Small intestine (tissue), 7 donors: ENCODE data around the gene FGF2. TPM values are rescaled to one million over a fixed set of nuclear protein-coding genes. Genes with fewer than 3 reads are reported as not detected.

Experiments used
- DNase-seq, 2 donors: peaks; one replicate each; pipeline versions ENCODE4 v3.0.0 to v3.0.0-alpha.2; 2013
- FAIRE-seq: peaks from 2 replicates; lab custom pipeline; 2012; peaks lifted over from hg19 to GRCh38; lab: Jason Lieb, UNC
- H3K27ac ChIP-seq, 3 donors: one replicate each; pipeline ENCODE4 v1.5.1; 2013; ENCODE audit warnings: low read length in 2 of 3, mild to moderate bottlenecking in 2 of 3, control low read depth in 1 of 3, inconsistent platforms in 1 of 3, low read depth in 1 of 3, moderate library complexity in 1 of 3
- H3K27me3 ChIP-seq, 3 donors: one replicate each; pipeline ENCODE4 v1.6.1; 2013; ENCODE audit warnings: low read length in 3 of 3, inconsistent platforms in 1 of 3; ENCODE audit not compliant: control insufficient read depth in 3 of 3, insufficient read depth in 3 of 3
- H3K36me3 ChIP-seq, 3 donors: one replicate each; pipeline ENCODE4 v1.6.1; 2013; ENCODE audit warnings: low read length in 3 of 3, inconsistent platforms in 1 of 3, low read depth in 1 of 3, mild to moderate bottlenecking in 1 of 3, moderate library complexity in 1 of 3; ENCODE audit not compliant: control insufficient read depth in 3 of 3, insufficient read depth in 2 of 3
- H3K4me1 ChIP-seq, 3 donors: one replicate each; pipeline ENCODE4 v1.6.1; 2013; ENCODE audit warnings: low read length in 2 of 3, inconsistent platforms in 1 of 3, low read depth in 1 of 3, mild to moderate bottlenecking in 1 of 3, moderate library complexity in 1 of 3; ENCODE audit not compliant: control insufficient read depth in 3 of 3, insufficient read depth in 2 of 3
- H3K4me3 ChIP-seq, 3 donors: one replicate each; pipeline ENCODE4 v1.5.1; 2013; ENCODE audit warnings: low read length in 3 of 3, control low read depth in 1 of 3, inconsistent platforms in 1 of 3, low read depth in 1 of 3, mild to moderate bottlenecking in 1 of 3, moderate library complexity in 1 of 3
- H3K9me3 ChIP-seq, 2 donors: one replicate each; pipeline ENCODE4 v1.6.1; 2013; ENCODE audit warnings: low read depth in 1 of 2, low read length in 1 of 2; ENCODE audit not compliant: control insufficient read depth in 2 of 2, insufficient read depth in 1 of 2
- WGBS, 3 donors: extraction: QIAGEN DNeasy Blood & Tissue Kit; methylation state at CpG; one replicate each; pipeline ENCODE4 v1.1.7; 2013; 5-methylcytosine and 5-hydroxymethylcytosine counted together
- polyA plus RNA-seq, 4 donors: library from polyadenylated mRNA; stranded (reverse) in 3 of 4; unstranded in 1 of 4; fragments of 200-250 nt in 3 of 4; fragments of 120-200 nt in 1 of 4; gene quantifications; one replicate each; pipeline versions ENCODE4 v1.2.1 to v1.2.3, GENCODE V29; 2013
- donor health status: healthy with polysubstance abuse.
- donor health status: control.
- donor health status: control.
- donor health status: Bipolar disorder and iron deficiency.
- donor health status: healthy.

FGF2 gene
- polyA plus RNA-seq, 4 donors = 0.22 to 2.6 (median 1.0) TPM

- H3K9me3 ChIP-seq = no peaks in the 10 kb centered on the region
- FAIRE-seq (no peak), DNase-seq (no peak)
- 61 to 81% (median 63%) methylated on average over 1 of the region's 1 CpG for WGBS, 3 donors
- no peaks in the 10 kb centered on the region for H3K4me1 ChIP-seq
- no peak overlapping the region for H3K27ac ChIP-seq
- H3K36me3 ChIP-seq = peaks cover 0 to 3% (median 0%) of the 10 kb centered on the region in 3 donors
- H3K4me3 ChIP-seq = no peak overlapping the region
- H3K27me3 ChIP-seq = no peaks in the 10 kb centered on the region
Measured at GRCh38 chr4:122895336-122895995, 68.8 kb downstream of the FGF2 start.

DNA sequence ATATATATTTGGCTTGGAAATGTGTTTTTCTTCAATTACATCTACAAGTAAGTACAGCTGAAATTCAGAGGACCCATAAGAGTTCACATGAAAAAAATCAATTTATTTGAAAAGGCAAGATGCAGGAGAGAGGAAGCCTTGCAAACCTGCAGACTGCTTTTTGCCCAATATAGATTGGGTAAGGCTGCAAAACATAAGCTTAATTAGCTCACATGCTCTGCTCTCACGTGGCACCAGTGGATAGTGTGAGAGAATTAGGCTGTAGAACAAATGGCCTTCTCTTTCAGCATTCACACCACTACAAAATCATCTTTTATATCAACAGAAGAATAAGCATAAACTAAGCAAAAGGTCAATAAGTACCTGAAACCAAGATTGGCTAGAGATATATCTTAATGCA lies 69.6 kb downstream of the FGF2 start:
- DNase-seq = no peak
- WGBS, 3 donors = 71 to 84% (median 81%) methylated on average over 1 of the region's 1 CpG
- H3K4me3 ChIP-seq = no peak overlapping the region
- H3K27ac ChIP-seq = no peak overlapping the region
- H3K36me3 ChIP-seq = peaks cover 0 to 3% (median 0%) of the 10 kb centered on the region in 3 donors
- H3K4me1 ChIP-seq = no peaks in the 10 kb centered on the region
- no peak for FAIRE-seq
- H3K27me3 ChIP-seq = no peaks in the 10 kb centered on the region
- H3K9me3 ChIP-seq = no peaks in the 10 kb centered on the region

DNA sequence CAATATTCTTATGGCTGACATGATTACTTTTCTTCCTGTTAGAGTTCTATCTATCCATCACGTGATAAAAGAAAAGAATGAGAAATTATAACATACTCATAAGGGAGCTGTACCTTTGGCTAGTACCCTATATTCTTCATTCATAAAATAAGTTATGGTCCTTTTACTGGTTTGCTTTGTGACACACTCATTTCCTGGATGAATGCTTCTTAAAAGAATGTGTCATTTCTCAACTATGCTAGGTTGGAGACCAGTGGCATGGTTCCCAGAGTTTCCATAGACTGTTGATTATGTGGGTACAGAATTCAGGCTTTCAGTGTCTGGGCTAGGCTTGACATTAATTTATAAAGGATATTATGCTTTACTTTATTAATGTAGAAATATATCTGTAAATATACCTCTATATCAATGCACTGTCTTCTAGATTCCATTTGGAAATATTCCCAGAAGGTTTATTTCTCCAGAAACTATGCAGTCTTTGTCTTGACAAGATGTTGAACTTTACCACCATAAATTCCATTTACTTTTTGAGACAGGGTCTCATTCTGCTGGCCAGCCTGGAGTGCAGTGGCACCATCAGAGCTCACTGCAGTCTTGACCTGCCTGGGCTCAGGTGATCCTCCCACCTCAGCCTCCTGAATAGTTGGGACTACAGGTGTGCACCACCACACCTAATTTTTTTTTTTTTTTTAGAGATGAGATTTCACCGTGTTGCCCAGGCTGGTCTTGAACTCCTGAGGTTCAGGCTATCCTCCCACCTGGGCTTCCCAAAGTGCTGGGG lies 71.9 kb downstream of the FGF2 start:
- no peak overlapping the region for H3K4me3 ChIP-seq
- DNase-seq = no peak
- no peaks in the 10 kb centered on the region for H3K4me1 ChIP-seq
- peaks cover 0 to 5% (median 0%) of the 10 kb centered on the region in 3 donors for H3K36me3 ChIP-seq
- no peak for FAIRE-seq
- no peak overlapping the region for H3K27ac ChIP-seq
- H3K9me3 ChIP-seq = no peaks in the 10 kb centered on the region
- whole genome bisulfite sequencing, 3 donors = 93 to 98% (median 94%) methylated on average over 2 of the region's 2 CpGs
- no peaks in the 10 kb centered on the region for H3K27me3 ChIP-seq

DNA sequence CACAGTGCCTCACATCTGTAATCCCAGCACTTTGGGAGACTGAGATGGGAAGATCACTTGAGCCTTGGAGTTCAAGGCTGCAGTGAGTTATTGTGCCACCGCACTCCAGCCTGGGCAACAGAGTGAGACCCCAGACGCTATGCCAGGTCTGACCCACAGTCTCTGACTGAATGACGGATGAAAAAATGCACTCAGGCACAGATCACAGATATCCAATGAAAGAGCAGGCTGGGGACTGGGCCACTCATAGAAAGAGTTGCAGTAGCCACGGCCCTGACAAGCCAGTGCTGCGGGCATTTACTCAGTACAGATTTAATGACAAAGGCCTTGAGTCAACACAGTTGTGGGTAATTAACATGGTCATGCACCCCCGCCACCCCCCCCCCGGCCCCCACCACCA lies 73.1 kb downstream of the FGF2 start:
- no peaks in the 10 kb centered on the region for H3K4me1 ChIP-seq
- no peak for FAIRE-seq

GRCh38 chr4:122900314-122900713 lies 73.7 kb downstream of the FGF2 start:
- no peaks in the 10 kb centered on the region for H3K9me3 ChIP-seq
- DNase-seq (no peak), FAIRE-seq (no peak)
- no peaks in the 10 kb centered on the region for H3K27me3 ChIP-seq
- peaks cover 0 to 6% (median 0%) of the 10 kb centered on the region in 3 donors for H3K36me3 ChIP-seq
- WGBS, 3 donors = 79 to 91% (median 89%) methylated on average over 3 of the region's 3 CpGs
- no peaks in the 10 kb centered on the region for H3K4me1 ChIP-seq
- H3K4me3 ChIP-seq = no peak overlapping the region
- H3K27ac ChIP-seq = no peak overlapping the region

More for the DNA sequence above, 73.1 kb downstream of the FGF2 start:
- H3K4me3 ChIP-seq = no peak overlapping the region
- DNase-seq = no peak
- 81 to 94% (median 91%) methylated on average over 7 of the region's 7 CpGs for WGBS, 3 donors
- peaks cover 0 to 2% (median 0%) of the 10 kb centered on the region in 3 donors for H3K36me3 ChIP-seq
- no peak overlapping the region for H3K27ac ChIP-seq
- no peaks in the 10 kb centered on the region for H3K27me3 ChIP-seq
- no peaks in the 10 kb centered on the region for H3K9me3 ChIP-seq

DNA sequence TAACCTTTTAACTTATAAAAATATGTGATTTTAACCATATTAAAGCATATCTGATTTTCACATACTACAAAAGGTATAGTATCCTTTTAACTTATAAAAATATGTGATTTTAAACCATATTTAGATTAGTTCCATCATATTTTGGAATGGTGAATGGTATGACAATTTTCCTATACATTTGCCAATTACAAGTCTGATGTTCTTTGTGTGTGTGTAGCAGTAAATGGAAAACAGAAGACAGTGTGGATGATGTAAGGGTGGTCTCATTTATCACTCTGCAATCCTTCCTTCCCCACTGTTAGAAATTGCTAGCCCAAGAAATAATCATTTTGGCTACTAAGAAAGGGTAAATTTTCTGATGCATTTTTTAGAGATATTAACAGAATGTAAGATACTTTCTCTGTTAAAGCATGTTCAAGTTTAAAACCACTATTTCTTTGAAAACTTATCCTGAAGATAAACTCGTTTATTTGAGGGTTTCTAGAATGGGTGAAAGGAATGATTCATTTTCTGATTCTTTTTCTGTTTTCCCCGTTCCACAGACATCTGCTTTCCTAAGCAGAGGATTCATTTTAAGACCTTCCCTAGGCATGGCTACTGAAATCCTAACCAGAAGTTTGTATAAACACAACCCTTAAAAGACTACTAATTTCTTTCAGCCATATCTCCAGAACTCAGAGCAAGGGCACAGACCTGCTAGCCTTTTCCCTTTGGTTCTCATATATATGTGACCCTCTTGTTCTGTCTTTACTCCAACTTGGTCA lies 74.8 kb downstream of the FGF2 start:
- H3K4me3 ChIP-seq = no peak overlapping the region
- H3K4me1 ChIP-seq = no peaks in the 10 kb centered on the region
- no peak for FAIRE-seq
- H3K27me3 ChIP-seq = no peaks in the 10 kb centered on the region
- H3K36me3 ChIP-seq = peaks cover 0 to 6% (median 2%) of the 10 kb centered on the region in 3 donors
- no peak for DNase-seq
- no peak overlapping the region for H3K27ac ChIP-seq
- WGBS, 3 donors = 73 to 90% (median 79%) methylated on average over 2 of the region's 2 CpGs
- no peaks in the 10 kb centered on the region for H3K9me3 ChIP-seq

DNA sequence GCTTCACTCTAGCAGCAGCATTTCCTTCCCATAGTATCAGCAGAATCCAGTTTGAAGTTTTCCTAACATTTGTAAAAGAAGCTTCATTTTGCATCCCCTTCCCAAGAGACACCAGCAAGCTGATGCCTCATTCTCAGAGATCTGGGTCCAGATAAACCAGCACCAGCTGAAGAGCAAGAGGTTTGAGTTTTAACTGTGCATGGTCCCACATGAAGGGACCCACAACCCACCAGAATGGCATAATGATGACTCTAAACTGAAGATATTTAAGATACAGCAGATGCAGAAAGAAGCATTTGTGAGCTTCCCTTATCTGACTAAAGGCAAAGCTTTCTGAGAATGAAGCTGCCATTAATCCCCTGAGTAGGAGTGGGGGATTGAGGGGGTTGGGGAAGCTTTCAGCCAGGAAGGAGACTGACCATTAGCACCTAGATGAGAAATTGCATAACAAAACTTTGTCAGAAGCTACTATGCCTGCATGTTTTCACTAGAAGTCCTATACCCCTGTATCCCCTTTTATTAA lies 77.2 kb downstream of the FGF2 start:
- FAIRE-seq (no peak), DNase-seq (no peak)
- Histone ChIP-seq H3K36me3 (peaks cover 0 to 6% (median 2%) of the 10 kb centered on the region in 3 donors), H3K4me1 (no peaks in the 10 kb centered on the region), H3K4me3 (no peak overlapping the region), H3K27me3 (no peaks in the 10 kb centered on the region), H3K27ac (no peak overlapping the region), H3K9me3 (no peaks in the 10 kb centered on the region)

DNA sequence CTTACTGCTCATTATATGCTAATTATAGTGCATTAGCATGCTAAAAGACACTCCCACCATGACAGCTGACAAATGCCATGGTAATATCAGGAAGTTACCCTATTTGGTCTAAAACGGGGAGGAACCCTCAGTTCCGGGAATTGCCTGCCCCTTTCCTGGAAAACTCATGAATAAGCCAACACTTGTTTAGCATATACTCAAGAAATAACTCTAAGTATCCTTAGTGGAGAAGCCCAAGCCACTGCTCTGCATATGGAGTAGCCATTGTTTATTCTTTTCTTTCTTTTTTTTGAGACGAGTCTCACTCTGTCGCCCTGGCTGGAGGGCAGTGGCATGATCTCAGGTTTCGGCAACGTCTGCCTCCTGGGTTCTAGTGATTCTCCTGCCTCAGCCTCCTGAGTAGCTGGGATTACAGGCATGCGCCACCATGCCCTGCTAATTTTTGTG lies 80.3 kb downstream of the FGF2 start:
- Histone ChIP-seq H3K4me3 (no peak overlapping the region), H3K27ac (no peak overlapping the region), H3K4me1 (no peaks in the 10 kb centered on the region), H3K36me3 (peaks cover 0 to 6% (median 2%) of the 10 kb centered on the region in 3 donors), H3K9me3 (no peaks in the 10 kb centered on the region), H3K27me3 (no peaks in the 10 kb centered on the region)
- FAIRE-seq = no peak
- DNase-seq = no peak
- WGBS, 3 donors = 92 to 94% (median 93%) methylated on average over 7 of the region's 7 CpGs
